HEK293 (cell line): ENCODE results near the gene KRT32.

ENCODE experiments used
- CTCF ChIA-PET: fragments of 350-600 bp; formaldehyde crosslinking; extraction: SDS; loops from one replicate; lab custom pipeline; 2021; ENCODE audit warnings: antibody characterized with exemption; lab: Yijun Ruan, JAX
- POLR2A ChIA-PET: fragments of 300-600 bp; formaldehyde crosslinking; extraction: SDS; loops from one replicate; lab custom pipeline; 2020; ENCODE audit warnings: antibody characterized with exemption, inconsistent platforms; lab: Yijun Ruan, JAX
- H3K27ac ChIP-seq: fragments of 200-500 bp; sonication (Bioruptor generic); 2 replicates; pipeline ENCODE4 v1.5.1; 2014; ENCODE audit warnings: low read depth, low read length, control low read depth, inconsistent platforms; ENCODE audit errors: extremely low read depth
- H3K36me3 ChIP-seq, 2 experiments: fragments of 200-500 bp in 1 of 2; sonication (Bioruptor generic) in 1 of 2; 1 replicate in 1 of 2; 2 replicates in 1 of 2; pipeline ENCODE4 v1.5.1; 2014 to 2017; ENCODE audit warnings: inconsistent platforms in 2 of 2, low read length in 2 of 2; ENCODE audit not compliant: control insufficient read depth in 2 of 2, insufficient read depth in 1 of 2
- H3K4me1 ChIP-seq: fragments of 200-500 bp; sonication (Bioruptor generic); 2 replicates; pipeline ENCODE4 v1.5.1; 2014; ENCODE audit warnings: mild to moderate bottlenecking, low read length, inconsistent platforms; ENCODE audit not compliant: control insufficient read depth, insufficient read depth
- H3K4me3 ChIP-seq: 2 replicates; pipeline ENCODE4 v1.5.1; 2011; ENCODE audit warnings: low read depth, mild to moderate bottlenecking, control low read depth, low read length, moderate library complexity
- H3K9me3 ChIP-seq: fragments of 200-500 bp; sonication (Bioruptor generic); 2 replicates; pipeline ENCODE4 v1.5.1; 2014; ENCODE audit warnings: low read depth, low read length, inconsistent platforms; ENCODE audit not compliant: control insufficient read depth, insufficient read depth
- EGR2 ChIP-seq: fragments of 450-650 bp; formaldehyde crosslinking; IDR thresholded peaks from 2 replicates; pipeline ENCODE4 v1.5.1; 2016; ENCODE audit warnings: low read depth, missing biosample characterization, missing genetic modification characterization
- GLIS2 ChIP-seq: fragments of 450-650 bp; formaldehyde crosslinking; IDR thresholded peaks from 2 replicates; pipeline ENCODE4 v1.5.1; 2016; ENCODE audit warnings: missing biosample characterization, missing genetic modification characterization
- KLF1 ChIP-seq: fragments of 450-650 bp; formaldehyde crosslinking; IDR thresholded peaks from 2 replicates; pipeline ENCODE4 v1.5.1; 2016; ENCODE audit warnings: missing biosample characterization, missing genetic modification characterization
- PATZ1 ChIP-seq: fragments of 450-650 bp; formaldehyde crosslinking; IDR thresholded peaks from 2 replicates; pipeline ENCODE4 v1.5.1; 2016; ENCODE audit warnings: missing biosample characterization, missing genetic modification characterization
- YY2 ChIP-seq: fragments of 450-650 bp; formaldehyde crosslinking; IDR thresholded peaks from 2 replicates; pipeline ENCODE4 v1.5.1; 2016; ENCODE audit warnings: missing biosample characterization, missing genetic modification characterization
- ZBTB17 ChIP-seq: fragments of 450-650 bp; formaldehyde crosslinking; IDR thresholded peaks from 2 replicates; pipeline ENCODE4 v1.5.1; 2016; ENCODE audit warnings: missing biosample characterization, missing genetic modification characterization
- ZBTB21 ChIP-seq: fragments of 450-650 bp; formaldehyde crosslinking; IDR thresholded peaks from 2 replicates; pipeline ENCODE4 v1.5.1; 2017; ENCODE audit warnings: missing biosample characterization, missing genetic modification characterization
- ZBTB48 ChIP-seq: fragments of 450-650 bp; formaldehyde crosslinking; IDR thresholded peaks from 2 replicates; pipeline ENCODE4 v1.5.1; 2016; ENCODE audit warnings: missing biosample characterization, missing genetic modification characterization
- ZFP69B ChIP-seq: fragments of 450-650 bp; formaldehyde crosslinking; IDR thresholded peaks from 2 replicates; pipeline ENCODE4 v1.5.1; 2016; ENCODE audit warnings: missing biosample characterization, missing genetic modification characterization
- ZNF132 ChIP-seq: fragments of 450-650 bp; formaldehyde crosslinking; IDR thresholded peaks from 2 replicates; pipeline ENCODE4 v1.5.1; 2017; ENCODE audit warnings: missing biosample characterization, missing genetic modification characterization, borderline replicate concordance
- ZNF138 ChIP-seq: fragments of 450-650 bp; formaldehyde crosslinking; IDR thresholded peaks from 2 replicates; pipeline ENCODE4 v1.5.1; 2016; ENCODE audit warnings: missing biosample characterization, missing genetic modification characterization, borderline replicate concordance
- ZNF280D ChIP-seq: fragments of 450-650 bp; formaldehyde crosslinking; IDR thresholded peaks from 2 replicates; pipeline ENCODE4 v1.5.1; 2016; ENCODE audit warnings: missing biosample characterization, missing genetic modification characterization
- ZNF341 ChIP-seq: fragments of 450-650 bp; formaldehyde crosslinking; IDR thresholded peaks from 2 replicates; pipeline ENCODE4; 2016; ENCODE audit warnings: low read depth, missing biosample characterization, missing genetic modification characterization
- ZNF391 ChIP-seq: fragments of 450-650 bp; formaldehyde crosslinking; IDR thresholded peaks from 2 replicates; pipeline ENCODE4 v1.5.1; 2016; ENCODE audit warnings: low read depth, missing biosample characterization, missing genetic modification characterization, borderline replicate concordance
- ZNF404 ChIP-seq: fragments of 450-650 bp; formaldehyde crosslinking; IDR thresholded peaks from 2 replicates; pipeline ENCODE4 v1.5.1; 2017; ENCODE audit warnings: missing biosample characterization, missing genetic modification characterization
- ZNF555 ChIP-seq: fragments of 450-650 bp; formaldehyde crosslinking; conservative IDR thresholded peaks from 2 replicates; pipeline ENCODE4 v1.5.1; 2017; ENCODE audit warnings: missing biosample characterization, mild to moderate bottlenecking, missing genetic modification characterization, inconsistent platforms
- ZNF623 ChIP-seq: fragments of 450-650 bp; formaldehyde crosslinking; IDR thresholded peaks from 2 replicates; pipeline ENCODE4 v1.5.1; 2016; ENCODE audit warnings: missing biosample characterization, missing genetic modification characterization
- TF ChIP-seq, protein P1 (sequence below): fragments of 450-650 bp; formaldehyde crosslinking; IDR thresholded peaks from 2 replicates; pipeline ENCODE4 v1.5.1; 2016; ENCODE audit warnings: missing biosample characterization, missing genetic modification characterization

Gene KRT32

GRCh38 chr17:41512546-41513167 is 45.5 kb upstream of the KRT32 start:
- POLR2A ChIA-PET = no interaction called here
- H3K27ac ChIP-seq = peak overlapping the region; percentile 50; the same call in 1 of the 2 replicates
- H3K4me1 ChIP-seq = peaks cover 29% of the 10 kb centered on the region
- no peak overlapping the region for H3K4me3 ChIP-seq
- H3K36me3 ChIP-seq = no peaks in the 10 kb centered on the region
- TF ChIP-seq ZNF280D = no peak
- no peak for TF ChIP-seq ZNF623 (tag by site-specific recombination)
- TF ChIP-seq ZNF391 (tag by site-specific recombination) = no peak
- TF ChIP-seq, protein P1, sequence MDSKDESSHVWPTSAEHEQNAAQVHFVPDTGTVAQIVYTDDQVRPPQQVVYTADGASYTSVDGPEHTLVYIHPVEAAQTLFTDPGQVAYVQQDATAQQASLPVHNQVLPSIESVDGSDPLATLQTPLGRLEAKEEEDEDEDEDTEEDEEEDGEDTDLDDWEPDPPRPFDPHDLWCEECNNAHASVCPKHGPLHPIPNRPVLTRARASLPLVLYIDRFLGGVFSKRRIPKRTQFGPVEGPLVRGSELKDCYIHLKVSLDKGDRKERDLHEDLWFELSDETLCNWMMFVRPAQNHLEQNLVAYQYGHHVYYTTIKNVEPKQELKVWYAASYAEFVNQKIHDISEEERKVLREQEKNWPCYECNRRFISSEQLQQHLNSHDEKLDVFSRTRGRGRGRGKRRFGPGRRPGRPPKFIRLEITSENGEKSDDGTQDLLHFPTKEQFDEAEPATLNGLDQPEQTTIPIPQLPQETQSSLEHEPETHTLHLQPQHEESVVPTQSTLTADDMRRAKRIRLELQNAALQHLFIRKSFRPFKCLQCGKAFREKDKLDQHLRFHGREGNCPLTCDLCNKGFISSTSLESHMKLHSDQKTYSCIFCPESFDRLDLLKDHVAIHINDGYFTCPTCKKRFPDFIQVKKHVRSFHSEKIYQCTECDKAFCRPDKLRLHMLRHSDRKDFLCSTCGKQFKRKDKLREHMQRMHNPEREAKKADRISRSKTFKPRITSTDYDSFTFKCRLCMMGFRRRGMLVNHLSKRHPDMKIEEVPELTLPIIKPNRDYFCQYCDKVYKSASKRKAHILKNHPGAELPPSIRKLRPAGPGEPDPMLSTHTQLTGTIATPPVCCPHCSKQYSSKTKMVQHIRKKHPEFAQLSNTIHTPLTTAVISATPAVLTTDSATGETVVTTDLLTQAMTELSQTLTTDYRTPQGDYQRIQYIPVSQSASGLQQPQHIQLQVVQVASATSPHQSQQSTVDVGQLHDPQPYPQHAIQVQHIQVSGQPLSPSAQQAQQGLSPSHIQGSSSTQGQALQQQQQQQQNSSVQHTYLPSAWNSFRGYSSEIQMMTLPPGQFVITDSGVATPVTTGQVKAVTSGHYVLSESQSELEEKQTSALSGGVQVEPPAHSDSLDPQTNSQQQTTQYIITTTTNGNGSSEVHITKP = peak; percentile 59
- TF ChIP-seq, all 188 proteins: peak for 1
- CTCF ChIA-PET = interaction anchor here (0.6 to 1.2 kb wide), 4 partner anchors 13 to 471 kb away, joined by 3 to 4 read pairs (median 4); partner anchors contain the start of gene KRTAP1-1
- H3K9me3 ChIP-seq = no peaks in the 10 kb centered on the region

GRCh38 chr17:41511716-41512115 is 44.5 kb upstream of the KRT32 start:
- H3K4me1 ChIP-seq = peaks cover 29% of the 10 kb centered on the region
- H3K27ac ChIP-seq = peak overlapping the region; percentile 6; the same call in 1 of the 2 replicates
- no peak overlapping the region for H3K4me3 ChIP-seq
- ChIA-PET CTCF (interaction anchor here (1.2 kb wide), 2 partner anchors 16 to 37 kb away, joined by 3 to 6 read pairs; no protein-coding TSS in a partner anchor), POLR2A (interaction anchor here (0.6 kb wide), 1 partner anchor 27 kb away, joined by 7 read pairs; no protein-coding TSS in a partner anchor)
- no peaks in the 10 kb centered on the region for H3K9me3 ChIP-seq
- H3K36me3 ChIP-seq = no peaks in the 10 kb centered on the region
- TF ChIP-seq ZNF341 (tag by site-specific recombination) (peak; percentile 41; the same call in 1 of the 2 replicates), ZNF138 (tag by site-specific recombination) (no peak)

DNA sequence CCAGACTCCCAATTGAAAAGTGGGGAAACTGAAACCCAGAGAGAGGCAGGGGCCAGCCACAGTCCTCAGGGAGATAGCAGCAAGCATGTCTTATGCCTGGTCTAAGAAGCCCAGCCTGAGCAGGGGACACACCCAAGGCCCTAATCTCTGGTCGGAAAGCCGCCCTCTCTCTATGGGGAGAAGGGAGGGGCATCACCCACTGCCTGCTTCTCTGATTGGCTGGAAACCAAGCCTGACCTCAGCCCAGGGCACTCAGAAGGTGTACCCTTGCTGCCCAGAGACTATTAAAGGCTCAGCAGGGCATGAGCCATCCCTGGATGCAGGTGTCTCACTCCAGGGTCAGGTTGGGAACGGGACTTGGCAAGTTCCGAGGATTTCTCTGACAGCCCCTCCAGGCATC is 43.9 kb upstream of the KRT32 start:
- ChIA-PET POLR2A (interaction anchor here (1.4 kb wide), 1 partner anchor 10 kb away, joined by 3 read pairs; no protein-coding TSS in a partner anchor), CTCF (interaction anchor here (0.8 to 1.2 kb wide), 3 partner anchors 38 to 627 kb away, joined by 3 to 6 read pairs (median 3); partner anchors contain the start of gene KRT20)
- no peaks in the 10 kb centered on the region for H3K36me3 ChIP-seq
- H3K4me3 ChIP-seq = no peak overlapping the region
- H3K27ac ChIP-seq = peak overlapping the region; percentile 6; the same call in 1 of the 2 replicates
- no peaks in the 10 kb centered on the region for H3K9me3 ChIP-seq
- peaks cover 29% of the 10 kb centered on the region for H3K4me1 ChIP-seq
- no peak for TF ChIP-seq ZNF404 (tag by site-specific recombination)
- TF ChIP-seq ZBTB48 (tag by site-specific recombination) = no peak
- peak; percentile 88 for TF ChIP-seq KLF1 (tag by site-specific recombination)
- no peak for TF ChIP-seq GLIS2 (tag by site-specific recombination)
- TF ChIP-seq ZBTB17 (tag by site-specific recombination) = no peak
- TF ChIP-seq ZNF132 (tag by site-specific recombination) = no peak
- TF ChIP-seq ZFP69B = no peak
- TF ChIP-seq PATZ1 (tag by site-specific recombination) = 0 out of 2 replicates have a peak, but pooled peaks have one; percentile 19
- no peak for TF ChIP-seq ZBTB21 (tag by site-specific recombination)
- no peak for TF ChIP-seq ZNF555
- TF ChIP-seq ZNF138 (tag by site-specific recombination) = no peak
- TF ChIP-seq YY2 (tag by site-specific recombination) = no peak
- 0 out of 2 replicates have a peak, but pooled peaks have one; percentile 22 for TF ChIP-seq EGR2
